ENCODE data around the gene SLC24A3.
"Not testable (repeated sequence)": the region's sequence is repeated elsewhere in the genome, so short reads cannot be mapped to it uniquely, and the experiment has no call there.

SLC24A3 gene

GRCh38 chr20:19725373-19725772 is 512.9 kb downstream of the SLC24A3 start:
- DNase-seq, result no peak

GRCh38 chr20:19725814-19726525 is 513.5 kb downstream of the SLC24A3 start:
- DNase-seq, result peak; percentile 63

- DNase-seq, result no peak
These were observed 514.9 kb downstream of the SLC24A3 start for GRCh38 chr20:19727251-19727847.

GRCh38 chr20:19729672-19730071 is 517.2 kb downstream of the SLC24A3 start:
- DNase-seq, result no peak

GRCh38 chr20:19730706-19731105 is 518.3 kb downstream of the SLC24A3 start:
- DNase-seq, result no peak

- DNase-seq, result no peak
These were observed 522.4 kb downstream of the SLC24A3 start for GRCh38 chr20:19734811-19735210.

GRCh38 chr20:19735446-19735845 is 523.0 kb downstream of the SLC24A3 start:
- peak; percentile 86 for DNase-seq

- DNase-seq, result peak; percentile 86
These were observed 524.6 kb downstream of the SLC24A3 start for GRCh38 chr20:19737025-19737424.

- no peak for DNase-seq
These were observed 526.5 kb downstream of the SLC24A3 start for GRCh38 chr20:19738951-19739350.

- no peak for DNase-seq
These were observed 526.9 kb downstream of the SLC24A3 start for GRCh38 chr20:19739351-19739750.

GRCh38 chr20:19740512-19740911 is 528.1 kb downstream of the SLC24A3 start:
- no peak for DNase-seq

GRCh38 chr20:19741924-19742323 is 529.5 kb downstream of the SLC24A3 start:
- no peak for DNase-seq

- no peak for DNase-seq
These were observed 530.7 kb downstream of the SLC24A3 start for GRCh38 chr20:19742974-19743639.

- no peak for DNase-seq
These were observed 531.2 kb downstream of the SLC24A3 start for GRCh38 chr20:19743640-19743995.

GRCh38 chr20:19745106-19745505 is 532.7 kb downstream of the SLC24A3 start:
- no peak for DNase-seq

GRCh38 chr20:19745584-19745983 is 533.1 kb downstream of the SLC24A3 start:
- no peak for DNase-seq

- no peak for DNase-seq
These were observed 534.0 kb downstream of the SLC24A3 start for GRCh38 chr20:19746396-19746795.

- DNase-seq, result no peak
These were observed 535.5 kb downstream of the SLC24A3 start for GRCh38 chr20:19747903-19748302.

- no peak for DNase-seq
These were observed 536.2 kb downstream of the SLC24A3 start for GRCh38 chr20:19748681-19749080.

- no peak for DNase-seq
These were observed 537.2 kb downstream of the SLC24A3 start for GRCh38 chr20:19749618-19750071.

GRCh38 chr20:19750101-19750606 is 537.7 kb downstream of the SLC24A3 start:
- no peak for DNase-seq

- DNase-seq, result no peak
These were observed 538.6 kb downstream of the SLC24A3 start for GRCh38 chr20:19750907-19751636.

GRCh38 chr20:19754201-19754600 is 541.8 kb downstream of the SLC24A3 start:
- not testable (repeated sequence) for DNase-seq

Measured in HCEC 1CT (cell line).